Keratinocyte (primary cell): ENCODE measurements around the gene CCM2. TPM values are rescaled to one million over a fixed set of nuclear protein-coding genes. Genes with fewer than 3 reads are reported as not detected.

Source experiments
- DNase-seq: peaks from one replicate; pipeline ENCODE4 v3.0.0-alpha.2; 2011; ENCODE audit warnings: low read depth, missing footprints, low spot score
- FAIRE-seq: peaks from 2 replicates; lab custom pipeline; 2011; peaks lifted over from hg19 to GRCh38; lab: Jason Lieb, UNC
- H2AFZ ChIP-seq: 2 replicates; pipeline ENCODE4 v1.6.0; 2012; ENCODE audit warnings: low read length, control low read depth, inconsistent platforms; ENCODE audit not compliant: control insufficient read depth
- H3K27ac ChIP-seq: 2 replicates; pipeline ENCODE4 v1.5.1; 2011; ENCODE audit warnings: low read length; ENCODE audit not compliant: control insufficient read depth, insufficient read depth
- H3K27me3 ChIP-seq: 3 replicates; pipeline ENCODE4 v1.6.0; 2011; ENCODE audit warnings: low read length; ENCODE audit not compliant: control insufficient read depth, insufficient read depth; ENCODE audit errors: extremely low read depth
- H3K36me3 ChIP-seq, 2 experiments: 2 replicates in 1 of 2; 3 replicates in 1 of 2; pipeline ENCODE4 v1.5.1; 2011; ENCODE audit warnings: low read length in 2 of 2, mild to moderate bottlenecking in 1 of 2; ENCODE audit not compliant: control insufficient read depth in 2 of 2, insufficient read depth in 2 of 2; ENCODE audit errors: extremely low read depth in 1 of 2
- H3K4me1 ChIP-seq: 3 replicates; pipeline ENCODE4 v1.5.1; 2011; ENCODE audit warnings: low read length; ENCODE audit not compliant: control insufficient read depth, insufficient read depth; ENCODE audit errors: extremely low read depth
- H3K4me2 ChIP-seq: 3 replicates; pipeline ENCODE4 v1.6.0; 2011; ENCODE audit warnings: low read depth, low read length; ENCODE audit not compliant: control insufficient read depth, insufficient read depth; ENCODE audit errors: extremely low read depth
- H3K4me3 ChIP-seq, 3 experiments: fragments of 200-600 bp in 1 of 3; sonication (generic) in 1 of 3; 2 replicates in 2 of 3; 3 replicates in 1 of 3; pipeline ENCODE4 v1.5.1; 2011 to 2016; ENCODE audit warnings: low read length in 3 of 3, mild to moderate bottlenecking in 3 of 3, control low read depth in 2 of 3, inconsistent platforms in 1 of 3, low read depth in 1 of 3, mixed read lengths in 1 of 3, mixed run types in 1 of 3, moderate library complexity in 1 of 3; ENCODE audit not compliant: control insufficient read depth in 2 of 3, insufficient read depth in 2 of 3; ENCODE audit errors: extremely low read depth in 1 of 3
- H3K79me2 ChIP-seq: 2 replicates; pipeline ENCODE4 v1.6.0; 2012; ENCODE audit warnings: low read length; ENCODE audit not compliant: control insufficient read depth, insufficient read depth
- H3K9ac ChIP-seq: 3 replicates; pipeline ENCODE4 v1.6.0; 2011; ENCODE audit warnings: low read length; ENCODE audit not compliant: control insufficient read depth, insufficient read depth; ENCODE audit errors: extremely low read depth
- H3K9me1 ChIP-seq: 3 replicates; pipeline ENCODE4 v1.6.0; 2011; ENCODE audit warnings: low read length; ENCODE audit not compliant: control insufficient read depth, insufficient read depth; ENCODE audit errors: extremely low read depth
- H3K9me3 ChIP-seq: 2 replicates; pipeline ENCODE4 v1.5.1; 2012; ENCODE audit warnings: low read depth, low read length; ENCODE audit not compliant: control insufficient read depth
- H4K20me1 ChIP-seq: 3 replicates; pipeline ENCODE4 v1.6.0; 2011; ENCODE audit warnings: low read length; ENCODE audit not compliant: control insufficient read depth, insufficient read depth; ENCODE audit errors: extremely low read depth
- CTCF ChIP-seq, 3 experiments: IDR thresholded peaks in 1 of 3; conservative IDR thresholded peaks in 1 of 3; optimal IDR thresholded peaks in 1 of 3; 2 replicates in 2 of 3; 3 replicates in 1 of 3; pipeline versions ENCODE3 to v1.5.1; 2011; ENCODE audit warnings: low read length in 3 of 3, mild to moderate bottlenecking in 3 of 3, moderate library complexity in 2 of 3, control low read depth in 1 of 3, inconsistent platforms in 1 of 3; ENCODE audit not compliant: insufficient read depth in 2 of 3; ENCODE audit errors: extremely low read depth in 1 of 3
- EZH2 ChIP-seq: IDR thresholded peaks from one replicate; pipeline ENCODE4 v1.6.1; 2012; ENCODE audit warnings: inconsistent platforms, mild to moderate bottlenecking, low read length, moderate library complexity
- dilution Hi-C: fragments of 300-500 bp; cut with MboI; formaldehyde crosslinking; loops from one replicate; pipeline ENCODE4 v1.7.0; 2020; ENCODE audit warnings: low sequenced_read_pairs; ENCODE audit not compliant: extremely low pct_ligation_motif_present
- polyA plus RNA-seq, 5 experiments: library from polyadenylated mRNA; depleted of rRNA in 3 of 5; stranded (reverse) in 3 of 5; stranded (forward) in 1 of 5; unstranded in 1 of 5; fragments of >200 nt; gene quantifications; 1 replicate in 1 of 5; 2 replicates in 3 of 5; 3 replicates in 1 of 5; pipeline versions ENCODE4 v1.2.1 to v1.2.3, GENCODE V29; 2011 to 2012; ENCODE audit warnings: missing spikeins in 2 of 5, low read depth in 1 of 5, low replicate concordance in 1 of 5

The CCM2 gene
- polyA plus RNA-seq, 1 donor (not counting 4 experiments of a cell fraction or from before 2014, with no cell fraction given): 44.8 TPM

GRCh38 chr7:44986218-44987053, 13.6 kb upstream of the CCM2 start:
- dilution Hi-C loops: no loop called here

DNA sequence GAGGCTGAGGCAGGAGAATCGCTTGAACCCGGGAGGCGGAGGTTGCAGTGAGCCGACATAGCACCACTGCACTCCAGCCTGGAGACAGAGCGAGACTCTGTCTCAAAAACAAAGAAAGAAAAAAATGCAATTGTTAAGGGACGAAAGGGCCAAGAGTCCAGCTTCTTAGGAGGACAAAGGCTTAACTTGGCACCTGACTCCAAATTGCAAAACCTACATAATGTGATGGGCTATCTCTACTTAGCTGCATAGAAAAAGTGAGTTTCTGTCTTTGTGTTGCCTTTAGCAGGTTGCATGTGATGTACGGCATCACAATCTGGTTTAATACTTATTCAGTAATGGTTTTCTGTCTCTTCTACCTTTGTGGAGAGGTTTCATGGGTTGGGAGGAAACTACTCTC, 12.5 kb upstream of the CCM2 start:
- H3K4me1 ChIP-seq: peaks cover 37% of the 10 kb centered on the region

More at GRCh38 chr7:44986218-44987053, 13.6 kb upstream of the CCM2 start:
- peak overlapping the region; percentile 100 for H3K9ac ChIP-seq
- peaks cover 39% of the 10 kb centered on the region for H3K79me2 ChIP-seq
- peak overlapping the region; percentile 79 for H2AFZ ChIP-seq
- H3K36me3 ChIP-seq: peaks cover 21 to 37% of the 10 kb centered on the region in 2 experiments
- no peaks in the 10 kb centered on the region for H3K9me1 ChIP-seq
- peaks cover 20% of the 10 kb centered on the region for H4K20me1 ChIP-seq
- peak overlapping the region; percentile 99 for H3K4me2 ChIP-seq
- no peaks in the 10 kb centered on the region for H3K9me3 ChIP-seq
- FAIRE-seq: peak; percentile 44
- peak overlapping the region; percentile 98 for H3K27ac ChIP-seq
- DNase-seq: peak; percentile 88
- H3K27me3 ChIP-seq: no peaks in the 10 kb centered on the region
- no peak for TF ChIP-seq EZH2
- H3K4me1 ChIP-seq: peaks cover 36% of the 10 kb centered on the region
- H3K4me3 ChIP-seq: peak overlapping the region; percentile 77 to 100 (median 99)

More for the DNA sequence above, 12.5 kb upstream of the CCM2 start:
- TF ChIP-seq CTCF (optimal IDR thresholded peaks at IDR 0.05 in 1 of 3, IDR thresholded peaks at IDR 0.05 in 1 of 3, conservative IDR thresholded peaks at IDR 0.05 in 1 of 3; ENCODE audit: extremely low read depth in 1 of 3, insufficient read depth in 2 of 3, low read length in 3 of 3): no peak
- no peak for TF ChIP-seq EZH2
- Histone ChIP-seq H3K27me3 (no peaks in the 10 kb centered on the region), H3K9me3 (no peaks in the 10 kb centered on the region), H3K9me1 (no peaks in the 10 kb centered on the region), H3K9ac (no peak overlapping the region), H3K36me3 (peaks cover 20 to 33% of the 10 kb centered on the region in 2 experiments), H2AFZ (no peak overlapping the region), H3K79me2 (peaks cover 38% of the 10 kb centered on the region), H4K20me1 (peaks cover 20% of the 10 kb centered on the region), H3K4me2 (no peak overlapping the region), H3K27ac (no peak overlapping the region), H3K4me3 (peak overlapping the region in 1 of 3 experiments; percentile 77)
- dilution Hi-C loops: no loop called here
- FAIRE-seq (no peak), DNase-seq (no peak)
